Stimulated activated CD8-positive, alpha-beta memory T cell treated with anti-CD3 and anti-CD28 coated beads, Interleukin-12 subunit alpha, Interleukin-12 subunit beta, amount 100 ng/mL, for 24 hours (primary cell): ENCODE results near the gene DHRS11.
A peak's percentile ranks its signal among the peaks of the same experiment; 100 is the strongest.

ENCODE experiments used
- DNase-seq: peaks from one replicate; pipeline ENCODE4 v3.0.0-alpha.2; 2020; ENCODE audit errors: extremely low read depth

DHRS11 gene

DNA sequence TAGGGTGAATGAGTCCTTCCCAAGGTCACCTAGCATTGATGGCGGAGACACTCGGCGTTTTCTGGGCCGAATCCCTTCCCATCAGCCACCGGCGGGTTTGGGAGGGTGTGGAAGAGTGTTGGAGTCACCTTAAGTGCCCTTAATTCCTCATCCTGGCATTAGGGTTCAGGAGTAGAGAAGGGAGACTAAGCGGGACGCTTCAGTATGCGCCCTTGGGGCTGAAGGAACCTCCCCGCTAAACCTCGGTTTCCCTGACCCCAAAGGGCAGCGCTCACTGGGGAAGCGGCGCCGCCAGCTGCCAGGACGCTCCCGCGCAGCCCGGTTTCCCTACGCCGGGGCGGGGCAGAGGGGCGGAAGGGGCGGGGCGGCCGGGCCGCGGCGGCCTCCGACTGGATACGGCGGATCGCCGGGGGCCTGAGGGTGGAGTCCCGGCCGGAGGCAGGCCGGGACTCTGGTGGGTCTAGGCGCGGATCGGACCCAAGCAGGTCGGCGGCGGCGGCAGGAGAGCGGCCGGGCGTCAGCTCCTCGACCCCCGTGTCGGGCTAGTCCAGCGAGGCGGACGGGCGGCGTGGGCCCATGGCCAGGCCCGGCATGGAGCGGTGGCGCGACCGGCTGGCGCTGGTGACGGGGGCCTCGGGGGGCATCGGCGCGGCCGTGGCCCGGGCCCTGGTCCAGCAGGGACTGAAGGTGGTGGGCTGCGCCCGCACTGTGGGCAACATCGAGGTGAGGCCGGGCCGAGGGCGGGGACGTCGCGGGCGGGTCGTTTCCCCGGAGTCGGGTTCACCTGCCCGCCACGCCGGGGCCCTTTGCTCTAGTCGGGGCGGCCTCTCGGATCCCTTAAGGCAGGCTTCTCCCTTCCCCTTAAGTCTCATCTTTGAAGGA lies at the start of gene DHRS11:
TSS of gene DHRS11 (plus strand) at position 446 of the 882 bp plus-strand sequence. CDS start at position 577, 131 bp downstream.
- peak; percentile 47 for DNase-seq

GRCh38 chr17:36542755-36543154 lies 48.9 kb upstream of the DHRS11 start:
- no peak for DNase-seq

DNA sequence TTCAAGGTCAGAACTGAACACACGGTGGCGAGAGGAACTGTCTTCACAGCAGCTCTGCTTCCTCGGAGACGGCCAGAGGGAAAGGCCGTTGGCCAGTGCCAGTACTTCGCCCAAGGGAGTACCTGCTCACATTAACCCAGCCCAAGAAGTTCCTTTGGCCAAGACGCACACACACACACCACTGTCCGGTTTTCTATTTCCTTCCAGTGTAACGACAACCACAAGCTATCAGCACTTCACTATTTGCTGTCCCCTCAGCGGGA lies 47.7 kb upstream of the DHRS11 start:
- no peak for DNase-seq

DNA sequence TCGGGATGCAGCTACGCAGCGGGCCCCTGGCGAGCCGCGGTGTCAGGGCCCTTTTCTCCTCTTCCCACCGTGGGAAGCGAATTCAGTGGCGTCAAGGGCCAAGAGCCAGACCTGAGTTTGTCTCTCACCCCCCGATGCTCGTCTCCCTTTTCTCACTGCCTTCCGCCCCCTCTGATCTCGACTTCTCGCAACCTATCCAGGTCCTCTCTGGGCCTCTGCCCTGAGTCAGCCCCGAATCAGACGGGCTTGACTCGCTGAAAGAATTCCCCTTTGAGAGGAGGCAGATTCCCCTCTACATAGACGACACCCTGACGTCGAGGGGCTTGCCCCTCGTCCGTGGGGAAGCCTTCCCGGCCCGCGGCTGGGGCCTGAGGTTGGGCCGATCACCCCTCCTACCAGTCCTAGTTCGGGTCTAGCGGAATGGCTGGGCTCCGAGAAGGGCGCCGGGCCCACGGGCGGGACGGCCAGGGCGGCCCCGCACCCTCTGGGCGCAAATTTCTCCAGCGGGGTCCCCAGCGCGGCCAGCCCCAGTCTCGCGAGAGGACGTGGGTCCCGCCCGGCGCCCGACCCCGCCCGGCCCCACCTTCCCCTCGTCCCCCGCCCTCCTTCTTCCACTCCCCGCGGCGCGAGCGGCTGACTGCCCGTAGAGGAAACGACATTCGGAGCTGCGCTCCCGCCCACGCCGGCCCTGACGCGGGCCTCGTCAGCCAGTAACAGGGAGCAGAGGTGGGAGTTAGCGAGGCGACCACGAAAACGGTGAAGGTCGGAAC lies 47.2 kb upstream of the DHRS11 start, which contains the start of gene GGNBP2:
TSS of gene GGNBP2 (plus strand) at position 613 of the 770 bp plus-strand sequence. CDS start 806 bp downstream, outside the sequence.
- DNase-seq, result peak; percentile 86

- DNase-seq, result no peak
These were observed 46.6 kb upstream of the DHRS11 start for GRCh38 chr17:36545077-36545464.

DNA sequence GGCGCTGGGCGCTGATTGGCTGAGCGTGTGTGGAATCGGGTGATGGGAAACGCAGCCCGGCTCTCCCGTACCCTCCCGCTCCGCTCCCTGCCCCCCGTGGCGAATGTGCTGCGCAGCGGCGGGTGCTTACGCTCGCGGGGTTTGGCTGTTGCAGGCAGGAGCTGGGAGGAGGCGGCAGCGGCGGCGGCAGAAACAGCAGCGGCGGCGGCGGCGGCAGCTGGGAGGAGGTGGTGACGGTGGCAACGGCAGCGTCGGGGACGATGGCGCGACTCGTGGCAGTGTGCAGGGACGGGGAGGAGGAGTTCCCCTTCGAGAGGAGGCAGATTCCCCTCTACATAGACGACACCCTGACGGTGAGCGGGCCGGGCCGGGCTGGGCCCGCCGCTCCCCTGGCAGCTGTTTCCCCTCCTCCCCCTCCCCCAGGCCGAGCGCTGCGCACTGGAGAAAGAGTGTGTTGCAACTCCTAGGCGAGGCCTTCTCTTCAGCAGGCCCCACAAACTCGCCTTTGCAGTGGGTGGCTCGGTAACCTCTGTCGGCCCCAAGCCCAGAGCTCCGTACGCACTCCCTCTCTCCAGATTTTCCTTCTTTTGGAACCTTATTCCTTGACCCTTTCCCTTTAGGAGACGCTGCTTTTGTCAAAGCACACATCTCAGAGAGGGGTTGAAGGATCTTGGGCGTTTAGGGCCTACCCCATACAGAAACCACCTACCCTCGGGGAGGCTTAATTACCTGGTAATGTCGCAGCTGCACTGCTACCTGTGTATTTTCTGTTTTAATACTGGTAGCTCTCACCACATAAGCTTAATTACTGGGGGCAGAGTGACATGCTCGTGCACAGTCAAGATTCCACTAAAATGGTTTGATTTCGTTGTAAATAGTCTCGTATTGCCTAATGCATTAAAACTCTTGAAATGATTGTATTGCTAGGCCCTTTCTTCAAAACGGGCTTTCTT lies 45.9 kb upstream of the DHRS11 start:
- DNase-seq, result peak; percentile 86

DNA sequence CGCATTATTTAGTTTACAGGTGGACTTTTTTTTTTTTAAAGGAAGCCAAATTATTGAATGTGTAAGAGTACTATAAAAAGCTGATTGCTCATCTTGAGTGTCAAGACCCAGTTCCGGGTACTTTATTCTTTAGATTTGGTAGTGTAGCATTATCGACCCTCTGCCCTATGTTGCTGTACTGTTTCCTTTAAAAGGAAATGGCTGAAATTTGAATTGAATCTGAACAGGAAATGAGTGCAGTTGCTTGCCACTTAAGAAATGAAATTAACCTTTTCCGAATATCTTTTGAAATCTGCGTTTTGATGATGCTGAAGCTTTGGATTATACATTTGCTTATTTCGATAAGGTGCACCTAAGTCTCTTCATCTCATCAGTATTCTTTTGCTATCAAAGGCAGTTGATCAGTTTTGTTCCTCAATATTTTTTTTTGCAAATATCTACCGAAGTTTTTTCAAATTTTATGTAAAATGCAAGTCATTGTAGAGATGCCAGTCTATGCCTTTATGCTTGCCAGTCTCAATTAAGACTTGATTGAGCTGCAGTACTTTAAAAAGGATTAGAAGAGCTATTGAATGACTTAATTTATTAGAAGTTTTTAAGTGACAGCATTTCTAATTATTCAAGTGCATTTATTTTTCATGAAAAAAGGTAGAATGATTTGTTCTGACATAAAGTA lies 45.1 kb upstream of the DHRS11 start:
- DNase-seq, result no peak

GRCh38 chr17:36547776-36548175 lies 43.9 kb upstream of the DHRS11 start:
- no peak for DNase-seq

GRCh38 chr17:36550491-36551417 lies 40.9 kb upstream of the DHRS11 start:
- no peak for DNase-seq

GRCh38 chr17:36553459-36553858 lies 38.2 kb upstream of the DHRS11 start:
- DNase-seq, result no peak

GRCh38 chr17:36566081-36566480 lies 25.6 kb upstream of the DHRS11 start:
- no peak for DNase-seq

GRCh38 chr17:36575028-36575427 lies 16.7 kb upstream of the DHRS11 start:
- DNase-seq, result no peak

- DNase-seq, result no peak
These were observed 14.9 kb upstream of the DHRS11 start for GRCh38 chr17:36576793-36577192.

DNA sequence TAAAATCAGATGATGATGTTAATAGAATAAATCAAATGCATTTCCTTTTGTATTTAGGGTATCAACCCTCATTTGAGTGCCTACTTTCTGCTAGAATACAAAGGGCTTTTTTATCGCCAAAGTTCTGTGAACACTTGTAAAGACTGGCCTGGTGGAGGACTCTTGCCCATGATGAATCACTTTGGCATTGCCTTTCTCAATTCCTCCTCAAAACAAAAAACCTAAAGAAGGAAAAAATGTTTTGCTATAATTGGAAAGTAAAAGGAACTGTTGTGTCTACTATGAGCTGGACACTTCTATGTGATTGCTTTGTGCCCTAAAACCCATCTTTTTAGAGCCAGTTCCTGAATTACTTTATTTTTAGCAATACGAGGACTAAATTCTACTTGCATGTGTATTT lies 13.0 kb upstream of the DHRS11 start:
- DNase-seq, result no peak

GRCh38 chr17:36583787-36584186 lies 7.9 kb upstream of the DHRS11 start:
- no peak for DNase-seq

DNA sequence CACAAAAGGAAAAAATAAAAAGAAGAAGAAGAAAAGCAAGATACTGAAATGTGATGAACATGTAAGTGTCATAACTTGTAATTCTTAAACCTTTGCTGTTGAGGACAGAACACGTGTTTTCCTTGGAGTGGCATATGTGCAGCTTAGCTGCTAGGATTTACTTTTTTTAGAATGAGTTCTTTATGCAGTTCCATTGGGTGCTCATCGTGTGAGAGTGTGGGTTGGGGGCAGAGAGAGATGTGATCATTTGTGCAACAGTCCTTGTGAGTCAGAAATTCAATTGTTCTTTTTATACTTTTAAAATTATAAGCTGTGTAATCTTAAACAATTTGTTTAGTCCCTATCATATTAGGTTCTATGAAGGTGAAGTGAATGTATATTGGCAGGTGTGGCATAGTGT lies 5.5 kb upstream of the DHRS11 start:
- DNase-seq, result no peak

DNA sequence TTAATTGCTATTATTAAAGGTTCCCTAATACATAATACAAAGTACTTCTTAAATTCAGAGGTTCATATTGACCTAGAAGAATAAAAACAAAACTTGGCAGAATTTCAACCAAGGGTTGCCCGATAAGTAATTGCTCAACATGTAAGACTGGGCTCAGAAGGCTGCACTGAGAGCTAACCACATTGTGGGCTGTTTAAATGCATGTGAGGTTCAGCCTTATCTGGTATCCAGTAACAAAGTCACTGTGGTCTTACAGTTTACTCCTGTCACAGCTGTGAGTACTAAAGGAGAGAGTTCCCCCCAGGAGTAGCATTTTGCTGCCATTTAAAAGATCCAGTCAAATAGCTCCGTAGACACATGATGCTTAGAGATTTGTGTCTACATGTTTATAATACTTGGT lies 1.6 kb upstream of the DHRS11 start:
- DNase-seq, result no peak

DNA sequence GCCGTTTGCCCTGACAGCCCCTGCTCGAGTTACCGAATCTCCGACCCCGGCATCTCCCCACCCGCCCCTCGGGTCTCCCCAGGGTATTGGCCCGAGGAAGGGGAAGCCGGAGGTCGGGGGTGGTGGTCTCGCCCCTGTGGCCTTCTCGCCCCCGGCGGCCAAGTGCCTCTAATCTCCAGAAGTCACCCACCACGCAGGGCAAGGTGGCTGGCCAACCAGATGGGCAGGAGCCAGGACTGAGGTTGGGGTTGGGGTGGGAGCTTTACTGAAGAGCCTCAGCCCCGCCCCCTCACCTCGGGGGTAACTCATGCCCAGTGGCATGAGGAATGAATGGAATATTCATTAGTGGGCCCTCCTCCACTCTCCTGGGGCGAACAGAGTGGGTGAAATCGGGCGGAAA lies 637 bp downstream of the DHRS11 start:
- no peak for DNase-seq

DNA sequence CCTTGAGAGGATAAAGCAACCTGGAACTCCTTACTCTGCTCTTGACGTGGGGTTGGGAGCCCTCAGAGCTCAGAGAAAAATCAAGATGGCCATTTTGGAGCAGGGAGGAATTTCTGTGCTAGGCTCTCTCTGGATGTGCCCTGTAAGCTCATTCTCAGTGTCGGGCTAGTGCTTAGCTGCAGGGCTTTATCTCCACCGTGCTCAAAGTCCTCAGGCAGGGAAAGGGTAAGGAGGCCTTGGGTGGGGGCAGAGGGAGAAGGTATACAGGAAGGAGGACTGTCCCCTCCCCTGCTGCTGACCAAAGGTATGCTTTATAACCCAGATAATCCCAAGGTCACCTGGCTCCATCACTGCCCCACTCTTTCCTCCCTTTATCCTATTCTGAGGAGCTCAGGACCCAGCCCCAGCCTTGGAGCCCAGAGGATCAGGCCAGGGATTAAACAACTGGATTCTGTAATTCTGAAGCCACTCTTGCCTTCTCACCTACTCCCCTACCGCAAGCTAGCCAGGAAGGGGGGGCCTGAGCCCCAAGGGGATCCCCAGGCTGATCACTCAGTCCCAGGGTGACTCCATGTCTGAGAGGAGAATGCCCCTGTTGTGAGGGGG lies 1.1 kb downstream of the DHRS11 start:
- no peak for DNase-seq
